Stimulated activated CD4-positive, alpha-beta T cell treated with anti-CD3 and anti-CD28 coated beads, TNF-alpha, amount 100 ng/mL, for 1 hour (primary cell): Measurements from ENCODE around the gene ZBTB39.
"Not testable (repeated sequence)": the region's sequence is repeated elsewhere in the genome, so short reads cannot be mapped to it uniquely, and the experiment has no call there.

ENCODE experiments used
- DNase-seq, 3 donors: peaks; one replicate each; pipeline ENCODE4 v3.0.0-alpha.2; 2020; ENCODE audit warnings: low read depth in 3 of 3, low spot score in 1 of 3

The ZBTB39 gene, protein sequence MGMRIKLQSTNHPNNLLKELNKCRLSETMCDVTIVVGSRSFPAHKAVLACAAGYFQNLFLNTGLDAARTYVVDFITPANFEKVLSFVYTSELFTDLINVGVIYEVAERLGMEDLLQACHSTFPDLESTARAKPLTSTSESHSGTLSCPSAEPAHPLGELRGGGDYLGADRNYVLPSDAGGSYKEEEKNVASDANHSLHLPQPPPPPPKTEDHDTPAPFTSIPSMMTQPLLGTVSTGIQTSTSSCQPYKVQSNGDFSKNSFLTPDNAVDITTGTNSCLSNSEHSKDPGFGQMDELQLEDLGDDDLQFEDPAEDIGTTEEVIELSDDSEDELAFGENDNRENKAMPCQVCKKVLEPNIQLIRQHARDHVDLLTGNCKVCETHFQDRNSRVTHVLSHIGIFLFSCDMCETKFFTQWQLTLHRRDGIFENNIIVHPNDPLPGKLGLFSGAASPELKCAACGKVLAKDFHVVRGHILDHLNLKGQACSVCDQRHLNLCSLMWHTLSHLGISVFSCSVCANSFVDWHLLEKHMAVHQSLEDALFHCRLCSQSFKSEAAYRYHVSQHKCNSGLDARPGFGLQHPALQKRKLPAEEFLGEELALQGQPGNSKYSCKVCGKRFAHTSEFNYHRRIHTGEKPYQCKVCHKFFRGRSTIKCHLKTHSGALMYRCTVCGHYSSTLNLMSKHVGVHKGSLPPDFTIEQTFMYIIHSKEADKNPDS

DNA sequence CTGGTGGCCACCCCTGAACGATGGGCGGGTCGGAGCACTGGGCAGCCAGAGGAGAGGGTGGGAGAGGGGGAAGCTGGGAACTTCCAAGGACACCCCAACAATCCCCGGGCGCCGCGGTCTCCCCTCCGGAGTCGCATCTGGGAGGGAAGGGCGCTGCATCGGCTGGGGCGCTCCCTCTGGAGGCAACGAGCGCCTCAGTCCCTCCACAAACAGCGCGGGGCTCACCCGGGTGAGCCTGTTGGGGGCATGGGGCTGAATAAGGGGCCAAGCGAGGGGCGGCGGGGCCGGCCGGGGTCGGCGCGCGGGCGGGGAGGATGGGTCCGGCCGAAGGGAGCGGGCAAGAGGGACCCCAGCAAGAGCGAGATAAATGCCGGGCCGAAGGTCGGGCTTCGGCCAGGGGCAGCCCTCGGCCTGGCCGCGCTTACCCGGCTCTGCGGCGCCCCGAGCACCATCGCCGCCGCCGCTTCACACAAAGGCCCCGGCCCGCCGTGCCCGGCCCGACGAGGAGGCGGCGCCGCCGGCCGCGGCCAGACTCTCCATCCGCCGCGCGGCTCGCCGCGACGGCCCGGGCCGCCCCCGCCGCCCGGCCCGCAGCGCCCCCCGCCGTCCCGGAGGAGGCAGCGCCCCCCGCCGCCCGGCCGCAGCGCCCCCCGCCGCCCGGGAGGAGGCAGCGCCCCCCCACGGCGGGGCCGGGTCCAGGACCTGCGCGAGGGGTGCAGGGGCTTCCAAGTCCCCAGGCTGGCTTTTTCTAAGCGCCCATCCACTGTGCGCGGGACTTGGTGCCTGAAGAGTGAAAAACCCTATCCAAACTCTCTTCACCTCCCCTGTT, at the start of gene ZBTB39:
ZBTB39 (minus strand) TSS at position 567 of the 829 bp plus-strand sequence. CDS start 1,629 bp downstream, outside the sequence.
- DNase-seq: peak in 2 of 3 donors; percentile 47 to 56

DNA sequence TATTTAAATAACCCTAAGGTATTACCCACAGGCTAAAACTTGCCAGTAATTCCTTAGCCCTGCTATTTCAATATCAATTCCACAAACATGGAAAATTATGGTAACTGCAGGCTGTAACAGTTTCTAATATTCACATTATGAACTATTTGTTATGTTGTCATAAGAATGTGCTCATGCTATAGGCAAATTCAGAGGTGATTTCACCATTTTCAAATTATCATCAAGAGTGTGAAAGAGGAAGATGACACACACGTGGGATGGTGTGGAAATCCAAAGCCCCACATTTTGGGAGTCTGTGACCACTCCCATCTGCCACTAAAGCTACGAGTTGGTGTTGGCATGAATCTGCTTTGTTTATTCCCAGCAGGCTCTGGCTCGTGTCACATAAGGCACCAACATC, 49.5 kb upstream of the ZBTB39 start:
- DNase-seq: no peak

DNA sequence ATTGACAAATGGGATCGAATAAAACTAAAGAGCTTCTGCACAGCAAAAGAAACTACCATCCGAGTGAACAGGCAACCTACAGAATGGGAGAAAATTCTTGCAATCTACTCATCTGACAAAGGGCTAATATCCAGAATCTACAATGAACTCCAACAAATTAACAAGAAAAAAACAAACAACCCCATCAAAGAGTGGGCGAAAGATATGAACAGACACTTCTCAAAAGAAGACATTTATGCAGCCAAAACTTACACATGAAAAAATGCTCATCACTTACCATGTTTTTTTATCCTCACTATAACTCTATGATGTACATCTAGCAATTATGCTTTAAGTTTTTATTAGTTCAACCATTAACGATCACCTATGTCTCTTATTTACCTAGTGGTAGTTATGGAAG, 47.6 kb upstream of the ZBTB39 start:
- DNase-seq: not testable (repeated sequence)

DNA sequence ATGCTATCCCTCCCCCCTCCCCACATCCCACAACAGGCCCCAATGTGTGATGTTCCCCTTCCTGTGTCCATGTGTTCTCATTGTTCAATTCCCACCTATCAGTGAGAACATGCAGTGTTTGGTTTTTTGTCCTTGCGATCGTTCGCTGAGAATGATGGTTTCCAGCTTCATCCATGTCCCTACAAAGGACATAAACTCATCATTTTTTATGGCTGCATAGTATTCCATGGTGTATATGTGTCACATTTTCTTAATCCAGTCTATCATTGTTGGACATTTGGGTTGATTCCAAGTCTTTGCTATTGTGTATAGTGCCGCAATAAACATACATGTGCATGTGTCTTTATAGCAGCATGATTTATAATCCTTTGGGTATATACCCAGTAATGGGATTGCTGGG, 46.8 kb upstream of the ZBTB39 start:
- not testable (repeated sequence) for DNase-seq

DNA sequence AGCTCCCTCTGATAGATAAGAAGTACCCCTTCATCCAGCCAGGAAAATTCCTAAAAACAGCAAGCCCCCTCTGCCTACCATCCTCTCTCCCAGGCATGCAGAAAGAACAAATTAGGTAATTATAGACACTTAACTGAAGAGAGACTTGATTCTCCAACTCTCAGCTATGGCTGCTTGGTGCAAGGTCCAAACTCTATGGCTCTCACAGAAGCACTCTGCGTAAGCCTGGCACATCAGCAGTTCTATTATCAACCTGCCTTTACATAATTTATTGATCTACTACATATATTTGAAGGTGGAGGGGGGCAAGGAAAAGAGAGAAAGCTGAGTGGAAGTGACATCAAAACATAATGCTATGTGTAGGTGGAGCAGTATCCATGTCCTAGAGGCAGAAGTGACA, 44.7 kb upstream of the ZBTB39 start:
- DNase-seq: no peak

DNA sequence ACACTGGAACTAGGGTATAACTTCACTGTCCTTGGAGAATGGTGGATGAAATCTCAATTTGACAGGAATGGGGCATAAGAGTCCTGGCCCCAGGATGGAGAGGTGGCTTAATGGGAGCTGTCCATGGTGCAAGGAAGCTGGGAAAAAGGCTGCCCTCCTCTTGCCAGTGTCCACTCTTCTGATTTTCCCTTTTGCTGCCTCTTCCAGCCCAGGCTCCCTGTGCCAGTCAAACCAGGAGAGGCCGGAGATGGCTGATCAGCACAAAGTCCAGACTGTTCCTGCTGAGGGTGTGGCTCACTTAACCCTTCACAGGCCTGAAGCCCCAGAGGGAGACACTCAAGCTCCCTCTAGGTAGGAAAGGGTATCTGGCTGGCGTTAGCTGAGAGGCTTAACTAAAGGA, 43.5 kb upstream of the ZBTB39 start, which contains the start of gene MYO1A:
MYO1A (minus strand) TSS at position 240 of the 400 bp plus-strand sequence. CDS start 1,806 bp downstream, outside the sequence.
- DNase-seq: no peak

DNA sequence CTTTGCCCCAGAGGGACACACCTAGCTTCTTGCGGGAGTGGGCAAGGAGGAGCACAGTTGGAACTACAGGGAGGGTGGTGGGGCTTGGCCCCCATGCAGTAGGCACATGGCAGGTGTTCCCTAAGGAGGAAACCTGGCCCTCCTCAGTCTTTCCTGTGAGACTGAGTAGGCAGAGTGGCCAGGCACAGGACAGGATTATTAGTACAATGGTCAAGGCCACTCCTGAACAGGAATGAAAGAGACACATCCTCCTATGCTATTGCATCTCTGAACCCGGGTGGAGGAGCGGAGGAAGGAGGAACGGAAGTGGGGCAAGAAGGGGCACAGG, 42.7 kb upstream of the ZBTB39 start:
- DNase-seq: no peak

DNA sequence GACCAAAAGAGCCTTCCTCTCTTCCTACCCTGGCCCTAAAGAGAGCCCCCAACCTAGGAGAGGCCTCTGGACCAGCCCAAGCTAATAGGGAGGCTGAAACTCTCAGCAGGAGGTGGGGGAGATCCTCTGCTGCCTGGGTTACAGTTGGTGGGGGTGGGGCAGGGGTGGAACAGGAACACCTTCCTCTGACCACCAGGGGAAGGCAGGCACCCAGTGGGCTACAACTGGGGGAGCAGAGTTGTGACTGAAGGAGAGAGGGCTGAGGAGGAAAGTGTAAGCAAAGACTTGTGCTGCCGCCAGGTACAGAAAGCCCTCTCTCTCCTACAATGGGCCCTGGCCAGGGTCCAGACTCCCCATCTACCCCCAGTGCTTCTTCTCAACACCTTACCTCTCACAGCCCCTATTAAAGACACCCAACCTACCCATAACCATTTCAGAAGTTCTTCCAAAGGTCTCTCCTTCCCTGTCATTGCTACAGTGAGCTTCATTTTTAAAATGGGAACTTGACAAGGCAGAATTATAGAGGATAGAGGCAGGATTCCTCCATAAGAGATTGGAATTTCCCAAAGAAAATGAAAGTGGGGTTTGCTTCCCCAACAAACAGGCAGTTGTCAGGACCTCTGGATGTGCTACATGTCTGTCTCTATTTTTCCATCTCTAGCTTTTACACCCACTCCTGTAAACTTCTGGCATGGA, 42.2 kb upstream of the ZBTB39 start:
- no peak for DNase-seq

DNA sequence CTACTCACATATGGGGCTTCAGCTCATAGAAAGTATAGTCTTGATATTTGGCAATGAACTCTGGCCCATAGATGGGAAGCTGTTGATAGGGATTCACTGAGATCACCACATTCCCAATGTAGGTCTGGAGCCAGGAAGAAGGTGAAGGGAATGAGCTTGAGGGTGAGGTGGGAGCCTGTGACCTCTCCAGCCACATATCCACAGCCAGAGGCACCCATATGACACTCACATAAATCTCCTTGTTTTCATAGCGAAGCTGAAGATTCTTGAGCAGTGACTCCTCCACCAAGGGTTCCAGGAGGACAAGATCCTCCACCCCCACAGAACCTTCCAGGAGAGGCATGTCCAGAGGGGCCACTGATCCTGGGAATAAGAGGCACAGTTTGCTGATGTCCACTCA, 41.6 kb upstream of the ZBTB39 start:
- DNase-seq: no peak

DNA sequence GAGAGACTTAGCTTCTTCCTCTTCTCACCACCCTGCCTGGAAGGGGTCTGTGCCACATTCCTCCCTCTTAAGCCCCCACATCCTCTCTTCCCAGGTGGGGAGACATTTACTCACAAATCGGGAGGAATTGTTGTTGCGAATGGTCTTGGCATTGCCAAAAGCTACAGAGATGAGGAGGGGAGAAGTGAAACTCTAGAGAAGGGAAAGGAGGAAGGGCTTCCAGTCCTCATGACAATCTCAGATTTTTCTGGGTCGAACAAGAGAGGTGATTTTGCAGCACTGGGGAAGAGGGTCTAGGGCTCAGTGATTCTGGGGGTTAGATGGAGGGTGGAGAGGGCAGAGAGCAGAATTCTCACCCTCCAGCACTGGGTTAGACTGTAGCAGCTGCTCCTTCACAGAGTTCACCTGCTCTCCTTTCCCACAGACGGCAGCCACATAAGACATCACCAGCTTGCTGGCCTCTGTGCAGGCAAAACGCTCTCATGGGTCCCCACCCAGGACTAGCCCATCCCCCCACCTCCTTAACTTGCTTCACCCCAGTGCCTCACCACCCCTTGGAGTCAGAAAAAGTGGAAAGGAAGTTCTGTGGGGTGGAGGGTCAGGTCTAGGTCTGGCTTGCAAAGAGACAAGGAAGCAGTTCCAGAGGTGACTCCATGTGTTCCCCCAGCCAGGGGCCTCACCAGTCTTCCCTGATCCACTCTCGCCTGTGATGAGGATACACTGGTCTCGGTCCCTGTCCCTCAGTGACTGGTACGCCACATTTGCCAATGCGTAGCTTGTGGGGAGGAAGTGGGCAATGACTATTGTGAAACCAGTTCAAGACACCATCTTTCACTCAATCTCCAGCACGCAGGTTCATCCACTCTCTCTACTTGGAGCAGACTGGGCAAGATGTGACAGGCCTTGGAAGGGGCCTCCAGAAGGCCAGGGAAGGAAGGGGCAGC, 40.9 kb upstream of the ZBTB39 start:
- DNase-seq: no peak

DNA sequence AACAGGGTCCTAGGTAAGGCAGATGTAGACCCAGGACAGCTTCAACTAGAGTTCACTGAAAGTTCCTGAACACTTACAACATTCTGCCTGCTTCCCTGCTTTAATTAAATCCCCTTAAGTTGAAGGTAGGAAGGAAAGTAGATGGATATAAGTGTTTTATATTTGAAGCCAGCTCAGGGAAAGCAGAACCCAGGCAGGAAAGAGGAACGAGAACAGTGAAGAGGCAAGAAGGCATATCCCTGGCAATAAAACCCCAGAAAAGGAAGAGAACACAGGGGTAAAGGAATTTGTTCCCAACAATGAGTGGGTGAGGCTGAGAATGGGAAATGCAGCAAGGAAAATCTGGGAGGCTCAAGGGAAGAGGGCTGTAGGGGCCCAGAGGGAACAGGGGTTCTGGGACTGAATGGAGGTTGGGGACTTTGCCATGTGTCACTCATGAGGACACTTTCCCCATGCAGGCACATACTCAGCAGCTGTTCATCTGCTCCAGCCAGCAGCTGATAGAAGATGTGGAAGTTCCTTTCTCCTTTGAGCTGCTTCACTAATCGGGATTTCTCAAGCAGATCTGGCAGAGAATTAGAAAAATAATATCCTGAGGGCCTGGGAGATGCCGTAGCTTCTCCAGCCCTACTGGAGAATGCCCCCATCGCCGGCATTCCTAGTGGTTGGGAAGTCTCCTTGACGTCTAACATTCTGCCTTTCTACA, 39.9 kb upstream of the ZBTB39 start:
- no peak for DNase-seq

DNA sequence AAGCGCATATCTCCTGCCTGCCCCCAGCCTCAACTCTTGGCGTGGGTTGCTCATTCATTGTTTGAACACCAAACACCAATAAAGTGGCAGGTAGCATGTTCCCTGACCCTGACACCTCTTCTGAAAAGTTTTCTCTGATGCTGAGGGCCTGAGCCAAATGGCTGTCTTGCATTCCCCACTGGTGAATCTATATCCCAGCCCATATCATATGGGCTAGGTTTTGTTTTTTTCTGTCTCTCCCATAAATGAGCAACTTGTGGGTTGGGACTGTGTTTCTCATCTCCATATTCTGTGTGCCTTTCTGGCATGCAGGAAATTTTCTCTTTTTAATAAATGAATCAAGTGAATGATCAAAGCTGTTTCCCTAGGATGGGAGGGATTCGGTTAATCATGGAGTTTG, 38.5 kb upstream of the ZBTB39 start:
- DNase-seq: no peak

DNA sequence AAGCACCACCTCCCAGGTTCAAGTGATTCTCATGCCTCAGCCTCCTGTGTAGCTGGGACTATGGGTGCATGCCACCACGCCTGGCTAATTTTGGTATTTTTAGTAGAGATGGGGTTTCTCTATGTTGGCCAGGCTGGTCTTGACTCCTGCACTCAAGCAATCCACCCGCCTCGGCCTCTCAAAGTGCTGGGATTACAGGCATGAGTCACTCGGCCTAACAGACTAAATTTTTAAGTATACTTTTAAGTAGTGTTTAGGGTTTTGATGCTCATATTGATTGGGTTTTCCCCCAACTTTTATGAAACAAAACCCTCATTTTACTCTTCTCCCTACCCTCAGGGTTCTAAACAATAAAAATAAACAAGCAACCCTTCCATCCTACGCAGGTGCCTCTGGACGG, 38.1 kb upstream of the ZBTB39 start:
- no peak for DNase-seq

DNA sequence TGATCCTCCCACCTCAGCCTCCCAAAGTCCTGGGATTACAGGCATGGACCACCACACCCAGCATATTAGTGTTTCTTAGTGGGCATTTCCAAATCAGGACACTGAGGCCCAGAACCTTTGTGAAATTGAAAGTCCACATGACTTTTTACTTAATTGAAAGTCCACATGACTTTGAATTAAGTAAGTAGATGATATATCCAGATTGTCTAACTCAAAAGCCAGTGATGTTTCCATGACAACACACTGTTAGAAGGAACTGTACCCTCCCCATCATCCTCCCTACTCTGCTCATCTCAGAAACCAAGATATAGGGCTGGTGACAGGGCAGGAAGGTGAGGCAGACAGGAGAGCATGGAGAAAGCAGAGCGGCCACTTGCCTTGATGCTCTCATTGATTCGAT, 36.3 kb upstream of the ZBTB39 start:
- DNase-seq: no peak

DNA sequence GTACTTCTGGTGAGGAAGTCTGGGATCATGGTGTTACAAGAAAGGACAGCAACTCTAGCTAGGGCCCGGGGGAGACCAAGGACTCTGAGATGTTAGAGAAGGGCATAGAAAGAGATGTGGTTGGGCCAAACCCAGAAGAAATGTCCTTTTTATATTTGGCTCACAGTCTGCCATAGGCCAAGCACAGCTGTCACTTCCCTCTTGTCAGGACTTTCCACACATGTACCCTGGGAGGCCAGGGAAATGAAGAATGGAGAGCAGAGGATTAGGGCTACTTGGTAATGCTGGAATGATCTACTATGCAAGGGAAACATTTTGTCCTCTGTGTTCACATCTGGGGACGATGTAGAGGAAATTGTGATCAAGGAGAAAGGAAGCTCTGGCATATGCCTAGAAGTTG, 34.4 kb upstream of the ZBTB39 start:
- no peak for DNase-seq

DNA sequence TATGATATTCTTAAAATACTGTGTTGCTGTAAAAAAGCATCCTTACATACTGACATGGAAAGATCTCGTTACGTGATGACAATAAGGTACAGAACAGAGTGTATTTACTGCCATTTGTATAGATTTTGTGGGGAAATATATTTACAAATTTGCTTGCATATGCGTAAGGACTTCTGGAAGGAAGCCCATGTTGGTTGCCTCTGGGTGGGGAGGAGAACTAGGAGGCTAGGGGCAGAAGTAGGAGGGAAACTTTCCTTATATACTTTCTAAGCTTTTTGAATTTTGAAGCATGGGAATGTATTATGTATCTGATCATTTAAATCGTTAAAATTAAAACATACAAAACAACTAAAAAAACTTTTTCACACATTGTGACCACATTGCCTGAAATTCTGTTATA, 33.9 kb upstream of the ZBTB39 start:
- no peak for DNase-seq

DNA sequence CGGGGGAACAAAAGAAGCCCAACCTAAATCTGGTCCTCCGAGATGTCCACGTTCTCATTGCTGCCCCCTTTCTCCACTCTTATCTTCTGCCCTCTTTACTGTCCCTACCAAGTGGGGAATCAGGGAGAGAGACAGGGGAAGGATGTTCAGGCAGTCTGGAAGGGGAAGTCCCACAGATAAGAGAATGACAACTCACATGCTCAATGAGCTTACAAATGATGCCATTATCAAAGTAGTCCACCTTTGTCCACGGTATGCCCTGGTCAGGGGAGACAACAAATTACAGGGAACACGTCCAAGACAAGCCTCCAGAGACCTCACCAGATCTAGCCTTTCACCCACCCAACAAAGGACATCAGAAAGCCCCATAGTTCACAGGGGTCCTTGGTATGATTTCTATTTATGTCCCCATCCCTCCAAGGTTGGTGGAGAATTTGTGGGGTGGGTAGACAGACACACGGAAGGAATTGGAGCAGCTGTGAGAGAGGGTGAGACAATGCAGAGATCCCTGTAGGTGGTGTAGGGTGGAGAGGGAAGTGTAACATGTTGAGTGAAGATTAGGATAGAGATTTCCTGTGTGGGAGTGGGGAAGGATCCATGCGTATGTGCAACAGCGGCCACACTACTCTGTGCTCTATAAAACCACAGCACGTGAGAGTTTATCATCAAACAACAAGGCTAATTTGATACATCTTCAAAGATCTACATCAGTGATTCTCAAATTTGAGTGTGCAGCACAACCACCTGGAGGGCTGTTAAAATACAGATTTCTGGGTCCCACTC, 32.9 kb upstream of the ZBTB39 start:
- DNase-seq: no peak

DNA sequence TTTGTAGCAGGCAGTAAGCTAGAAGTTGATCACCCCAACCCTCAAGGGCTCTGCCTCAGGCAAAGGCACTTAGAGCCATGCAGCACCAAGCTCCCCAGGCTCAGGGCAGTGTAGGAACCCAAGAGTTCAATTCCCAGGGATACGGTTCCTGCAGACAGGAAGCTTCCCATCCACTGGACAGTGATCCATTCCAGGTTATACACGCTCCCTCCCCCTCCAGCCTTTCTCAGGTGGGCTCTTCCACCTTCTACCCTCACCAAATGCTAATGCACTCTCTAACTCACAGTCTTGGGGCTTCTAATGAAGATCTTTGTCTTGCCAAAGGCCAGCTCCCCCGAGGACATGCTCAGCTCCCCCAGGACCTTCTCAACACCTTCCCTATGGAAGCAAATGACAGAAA, 30.9 kb upstream of the ZBTB39 start:
- DNase-seq: no peak

DNA sequence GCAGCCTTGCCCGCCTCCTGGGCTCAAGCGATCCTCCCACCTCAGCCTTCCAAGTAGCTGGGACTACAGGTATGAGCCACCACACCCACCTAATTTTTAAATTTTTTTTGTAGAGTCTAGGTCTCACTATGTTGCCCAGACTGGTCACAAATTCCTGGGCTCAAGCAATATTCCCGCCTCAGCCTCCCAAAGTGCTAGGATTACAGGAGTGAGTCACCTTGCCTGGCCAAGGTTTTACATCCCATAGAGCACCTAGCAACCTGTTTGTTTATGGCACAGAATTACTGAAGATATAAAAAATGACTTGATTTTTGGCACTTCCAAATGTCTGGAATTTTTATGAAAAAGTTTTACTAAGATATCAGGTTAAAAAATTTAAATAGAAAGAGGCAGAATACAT, 27.1 kb upstream of the ZBTB39 start:
- DNase-seq: no peak
